Coronary artery (tissue), 2 donors: ENCODE results near the gene HS3ST5.

Experiments
- DNase-seq: peaks from one replicate; pipeline ENCODE4 v3.0.0-alpha.2; 2017; ENCODE audit warnings: low spot score
- H3K27ac ChIP-seq, 2 donors: fragments of 200-600 bp; sonication (generic); one replicate each; pipeline ENCODE4 v1.5.1; 2016 to 2019
- H3K4me3 ChIP-seq: fragments of 200-600 bp; sonication (generic); 2 replicates; pipeline ENCODE4 v1.5.1; 2016; ENCODE audit warnings: mild to moderate bottlenecking, moderate library complexity
- CTCF ChIP-seq: fragments of 200-600 bp; sonication (generic); IDR thresholded peaks from one replicate; pipeline ENCODE4 v1.5.1; 2019; ENCODE audit warnings: antibody characterized with exemption

HS3ST5 gene

GRCh38 chr6:114375541-114376192 lies 32.8 kb upstream of the HS3ST5 start:
- H3K4me3 ChIP-seq = no peak overlapping the region
- no peak for TF ChIP-seq CTCF
- DNase-seq = no peak
- no peak overlapping the region for H3K27ac ChIP-seq

- no peak for DNase-seq
- no peak for TF ChIP-seq CTCF
- H3K27ac ChIP-seq = no peak overlapping the region
Observed at GRCh38 chr6:114367315-114367961, 24.6 kb upstream of the HS3ST5 start.

GRCh38 chr6:114366899-114367298 lies 24.1 kb upstream of the HS3ST5 start:
- no peak for DNase-seq
- H3K27ac ChIP-seq = no peak overlapping the region
- TF ChIP-seq CTCF = no peak
- no peak overlapping the region for H3K4me3 ChIP-seq

More at GRCh38 chr6:114367315-114367961, 24.6 kb upstream of the HS3ST5 start:
- H3K4me3 ChIP-seq = no peak overlapping the region

DNA sequence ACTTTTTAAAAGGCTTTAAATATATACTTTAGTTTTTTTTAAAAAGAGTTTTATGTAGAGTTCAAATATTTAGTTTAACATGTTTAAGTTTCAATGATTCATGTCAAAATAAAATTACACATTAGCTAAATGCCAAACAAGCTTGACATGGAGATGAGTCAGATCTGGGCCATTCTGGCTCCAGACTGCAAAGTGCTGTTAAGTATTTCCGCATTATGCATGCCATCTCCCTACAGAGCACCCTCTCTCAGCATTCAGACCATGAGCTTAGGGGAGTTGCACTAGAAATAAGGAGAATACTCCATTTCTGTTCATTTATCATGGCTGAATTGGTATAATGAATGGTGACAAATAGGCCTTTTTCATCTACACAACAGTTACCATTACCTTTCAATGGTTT lies 21.5 kb upstream of the HS3ST5 start:
- no peak for DNase-seq
- Histone ChIP-seq H3K27ac (no peak overlapping the region), H3K4me3 (no peak overlapping the region)
- no peak for TF ChIP-seq CTCF

DNA sequence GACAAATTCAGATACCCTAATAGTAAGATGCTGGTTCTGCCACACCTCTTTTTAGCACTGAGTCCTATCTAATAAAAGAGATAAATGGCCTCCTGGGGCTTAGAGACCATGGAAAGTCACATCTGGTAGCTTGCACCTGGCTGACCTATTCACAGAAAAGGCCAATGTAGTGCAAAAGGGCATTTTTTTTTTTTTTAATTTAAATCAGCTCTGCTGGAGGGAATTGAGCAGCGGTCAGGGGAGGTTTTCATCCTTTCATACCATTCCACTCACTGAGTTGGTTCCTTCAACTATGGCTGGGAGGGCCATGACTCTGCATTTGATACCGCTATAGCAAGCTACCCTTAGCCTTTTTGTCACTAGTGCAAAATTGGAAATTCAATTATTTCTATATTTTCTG lies 20.1 kb upstream of the HS3ST5 start:
- no peak for DNase-seq
- H3K27ac ChIP-seq = no peak overlapping the region
- no peak overlapping the region for H3K4me3 ChIP-seq
- no peak for TF ChIP-seq CTCF

GRCh38 chr6:114362396-114362795 lies 19.6 kb upstream of the HS3ST5 start:
- Histone ChIP-seq H3K27ac (no peak overlapping the region), H3K4me3 (no peak overlapping the region)
- no peak for TF ChIP-seq CTCF
- DNase-seq = no peak

- Histone ChIP-seq H3K4me3 (no peak overlapping the region), H3K27ac (no peak overlapping the region)
- no peak for DNase-seq
- TF ChIP-seq CTCF = no peak
Observed at GRCh38 chr6:114361036-114361435, 18.2 kb upstream of the HS3ST5 start.
